Astrocyte (in vitro differentiated cells and primary cell): Measurements from ENCODE around the gene ACVR1. TPM values are rescaled to one million over a fixed set of nuclear protein-coding genes. Genes with fewer than 3 reads are reported as not detected.
A peak's percentile ranks its signal among the peaks of the same experiment; 100 is the strongest.

ENCODE experiments used
- DNase-seq: peaks from one replicate; pipeline ENCODE4 v3.0.0-alpha.2; 2010; ENCODE audit warnings: low read depth
- FAIRE-seq: peaks from 2 replicates; lab custom pipeline; 2011; peaks lifted over from hg19 to GRCh38; lab: Jason Lieb, UNC
- H2AFZ ChIP-seq: 2 replicates; pipeline ENCODE4 v1.6.0; 2012; ENCODE audit warnings: low read depth, low read length, inconsistent platforms
- H3K27ac ChIP-seq: 2 replicates; pipeline ENCODE4 v1.5.1; 2011; ENCODE audit warnings: low read depth, low read length, inconsistent platforms
- H3K27me3 ChIP-seq: 2 replicates; pipeline ENCODE4 v1.6.0; 2011; ENCODE audit warnings: low read length, inconsistent platforms; ENCODE audit not compliant: insufficient read depth
- H3K36me3 ChIP-seq: 2 replicates; pipeline ENCODE4 v1.5.1; 2011; ENCODE audit warnings: low read length, inconsistent platforms; ENCODE audit not compliant: insufficient read depth
- H3K4me1 ChIP-seq: 2 replicates; pipeline ENCODE4 v1.5.1; 2011; ENCODE audit warnings: low read length, inconsistent platforms; ENCODE audit not compliant: insufficient read depth
- H3K4me2 ChIP-seq: 2 replicates; pipeline ENCODE4 v1.6.0; 2012; ENCODE audit warnings: low read length, inconsistent platforms
- H3K4me3 ChIP-seq: 2 replicates; pipeline ENCODE4 v1.5.1; 2011; ENCODE audit warnings: low read depth, mild to moderate bottlenecking, low read length, inconsistent platforms; ENCODE audit not compliant: insufficient read depth
- H3K79me2 ChIP-seq: 2 replicates; pipeline ENCODE4 v1.6.0; 2012; ENCODE audit warnings: mild to moderate bottlenecking, low read length, inconsistent platforms; ENCODE audit not compliant: insufficient read depth
- H3K9ac ChIP-seq: 2 replicates; pipeline ENCODE4 v1.6.0; 2012; ENCODE audit warnings: mild to moderate bottlenecking, low read length, inconsistent platforms
- H3K9me3 ChIP-seq: 2 replicates; pipeline ENCODE4 v1.5.1; 2012; ENCODE audit warnings: low read depth, mild to moderate bottlenecking, low read length, inconsistent platforms; ENCODE audit not compliant: insufficient read depth
- H4K20me1 ChIP-seq: 2 replicates; pipeline ENCODE4 v1.6.0; 2012; ENCODE audit warnings: low read length, inconsistent platforms; ENCODE audit not compliant: insufficient read depth
- H3K27ac Mint-ChIP-seq: one replicate; pipeline ENCODE4 v1.8.0; 2021; ENCODE audit warnings: mild to moderate bottlenecking, mixed read lengths; ENCODE audit not compliant: unreplicated experiment
- H3K27me3 Mint-ChIP-seq: one replicate; pipeline ENCODE4 v1.8.0; 2021; ENCODE audit warnings: low read depth, mixed read lengths; ENCODE audit not compliant: unreplicated experiment
- H3K36me3 Mint-ChIP-seq: one replicate; pipeline ENCODE4 v1.8.0; 2021; ENCODE audit warnings: low read depth, mixed read lengths; ENCODE audit not compliant: unreplicated experiment
- H3K4me1 Mint-ChIP-seq: one replicate; pipeline ENCODE4 v1.8.0; 2021; ENCODE audit warnings: low read depth, mixed read lengths; ENCODE audit not compliant: unreplicated experiment
- H3K4me3 Mint-ChIP-seq: one replicate; pipeline ENCODE4 v1.8.0; 2021; ENCODE audit warnings: mild to moderate bottlenecking, moderate library complexity, mixed read lengths; ENCODE audit not compliant: unreplicated experiment
- H3K9me3 Mint-ChIP-seq: one replicate; pipeline ENCODE4 v1.8.0; 2021; ENCODE audit warnings: mild to moderate bottlenecking, mixed read lengths; ENCODE audit not compliant: unreplicated experiment
- CTCF ChIP-seq: IDR thresholded peaks from 2 replicates; pipeline ENCODE4 v1.5.1; 2011; ENCODE audit warnings: low read depth, mild to moderate bottlenecking, inconsistent platforms, low read length, moderate library complexity; ENCODE audit not compliant: insufficient read depth
- EZH2 ChIP-seq: IDR thresholded peaks from 2 replicates; pipeline ENCODE4 v1.6.1; 2012; ENCODE audit warnings: mild to moderate bottlenecking, low read length, inconsistent platforms; ENCODE audit not compliant: insufficient read depth
- total RNA-seq: library from RNA; stranded (reverse); gene quantifications from 2 replicates; pipeline ENCODE4 v1.2.1, GENCODE V29; 2021

ACVR1 gene
- total RNA-seq, 1 donor from 2014 or later, result 45.9 TPM

- H3K36me3 Mint-ChIP-seq, result peaks cover 15% of the 10 kb centered on the region
- H3K4me3 Mint-ChIP-seq, result no peak overlapping the region
- no peaks in the 10 kb centered on the region for H3K27me3 Mint-ChIP-seq
- DNase-seq (peak; percentile 76), FAIRE-seq (no peak)
- peaks cover 84% of the 10 kb centered on the region for H3K79me2 ChIP-seq
- peak overlapping the region; percentile 45 for H3K4me2 ChIP-seq
- no peak overlapping the region for H3K27ac ChIP-seq
- H3K4me1 Mint-ChIP-seq, result peaks cover 80% of the 10 kb centered on the region
- H3K9me3 Mint-ChIP-seq, result no peaks in the 10 kb centered on the region
- peaks cover 58% of the 10 kb centered on the region for H4K20me1 ChIP-seq
- TF ChIP-seq CTCF (peak; percentile 13), EZH2 (no peak)
- no peaks in the 10 kb centered on the region for H3K27me3 ChIP-seq
- H3K36me3 ChIP-seq, result no peaks in the 10 kb centered on the region
- H3K9ac ChIP-seq, result no peak overlapping the region
- H3K9me3 ChIP-seq, result no peaks in the 10 kb centered on the region
- H3K27ac Mint-ChIP-seq, result no peak overlapping the region
- no peak overlapping the region for H2AFZ ChIP-seq
- no peak overlapping the region for H3K4me3 ChIP-seq
- peaks cover 52% of the 10 kb centered on the region for H3K4me1 ChIP-seq
These were observed 35.5 kb downstream of the ACVR1 start for GRCh38 chr2:157840568-157841156.

- no peaks in the 10 kb centered on the region for H3K9me3 ChIP-seq
- peak overlapping the region; percentile 1 for H3K9ac ChIP-seq
- H2AFZ ChIP-seq, result no peak overlapping the region
- Mint-ChIP-seq H3K36me3 (peaks cover 9% of the 10 kb centered on the region), H3K4me1 (peaks cover 76% of the 10 kb centered on the region), H3K27ac (peak overlapping the region; percentile 96), H3K9me3 (no peaks in the 10 kb centered on the region), H3K27me3 (no peaks in the 10 kb centered on the region), H3K4me3 (peak overlapping the region; percentile 52)
- no peak for TF ChIP-seq EZH2
- no peak for TF ChIP-seq CTCF
- no peak for DNase-seq
- H3K4me3 ChIP-seq, result no peak overlapping the region
- H3K36me3 ChIP-seq, result no peaks in the 10 kb centered on the region
- no peak for FAIRE-seq
- H4K20me1 ChIP-seq, result peaks cover 49% of the 10 kb centered on the region
- peaks cover 84% of the 10 kb centered on the region for H3K79me2 ChIP-seq
- no peaks in the 10 kb centered on the region for H3K27me3 ChIP-seq
- peak overlapping the region; percentile 85 for H3K4me2 ChIP-seq
- peaks cover 52% of the 10 kb centered on the region for H3K4me1 ChIP-seq
- peak overlapping the region; percentile 88 for H3K27ac ChIP-seq
These were observed 36.3 kb downstream of the ACVR1 start for GRCh38 chr2:157839822-157840221.

GRCh38 chr2:157839162-157839801 lies 36.8 kb downstream of the ACVR1 start:
- no peak overlapping the region for H3K4me3 ChIP-seq
- no peak for FAIRE-seq
- H3K27me3 Mint-ChIP-seq, result no peaks in the 10 kb centered on the region
- peaks cover 73% of the 10 kb centered on the region for H3K4me1 Mint-ChIP-seq
- peak overlapping the region; percentile 1 for H3K9ac ChIP-seq
- no peaks in the 10 kb centered on the region for H3K36me3 ChIP-seq
- peaks cover 47% of the 10 kb centered on the region for H4K20me1 ChIP-seq
- peak overlapping the region; percentile 88 for H3K27ac ChIP-seq
- H3K9me3 ChIP-seq, result no peaks in the 10 kb centered on the region
- H2AFZ ChIP-seq, result no peak overlapping the region
- H3K27ac Mint-ChIP-seq, result peak overlapping the region; percentile 96
- TF ChIP-seq EZH2 (no peak), CTCF (no peak)
- peaks cover 84% of the 10 kb centered on the region for H3K79me2 ChIP-seq
- H3K4me1 ChIP-seq, result peaks cover 52% of the 10 kb centered on the region
- peaks cover 9% of the 10 kb centered on the region for H3K36me3 Mint-ChIP-seq
- peak overlapping the region; percentile 85 for H3K4me2 ChIP-seq
- H3K4me3 Mint-ChIP-seq, result peak overlapping the region; percentile 52
- no peaks in the 10 kb centered on the region for H3K9me3 Mint-ChIP-seq
- peak; percentile 74 for DNase-seq
- H3K27me3 ChIP-seq, result no peaks in the 10 kb centered on the region
